T-helper 1 cell treated with Interleukin-12 subunit alpha and Interleukin-12 subunit beta and Interleukin-4 antibody, amounts not matched to agents 30 ng/mL and 1 ng/mL, for 36 hours (primary cell): ENCODE results near the gene EFCC1. TPM values are rescaled to one million over a fixed set of nuclear protein-coding genes. Genes with fewer than 3 reads are reported as not detected.

ENCODE experiments used
- intact Hi-C: fragments of 100-400 bp; cut with micrococcal nuclease; formaldehyde crosslinking; loops from one replicate; pipeline ENCODE4 v1.15.1; 2024
- total RNA-seq: library from RNA; stranded (reverse); gene quantifications from 2 replicates; pipeline ENCODE4 v1.2.3, GENCODE V29; 2022

Gene EFCC1
- total RNA-seq: not detected in 2 replicates

DNA sequence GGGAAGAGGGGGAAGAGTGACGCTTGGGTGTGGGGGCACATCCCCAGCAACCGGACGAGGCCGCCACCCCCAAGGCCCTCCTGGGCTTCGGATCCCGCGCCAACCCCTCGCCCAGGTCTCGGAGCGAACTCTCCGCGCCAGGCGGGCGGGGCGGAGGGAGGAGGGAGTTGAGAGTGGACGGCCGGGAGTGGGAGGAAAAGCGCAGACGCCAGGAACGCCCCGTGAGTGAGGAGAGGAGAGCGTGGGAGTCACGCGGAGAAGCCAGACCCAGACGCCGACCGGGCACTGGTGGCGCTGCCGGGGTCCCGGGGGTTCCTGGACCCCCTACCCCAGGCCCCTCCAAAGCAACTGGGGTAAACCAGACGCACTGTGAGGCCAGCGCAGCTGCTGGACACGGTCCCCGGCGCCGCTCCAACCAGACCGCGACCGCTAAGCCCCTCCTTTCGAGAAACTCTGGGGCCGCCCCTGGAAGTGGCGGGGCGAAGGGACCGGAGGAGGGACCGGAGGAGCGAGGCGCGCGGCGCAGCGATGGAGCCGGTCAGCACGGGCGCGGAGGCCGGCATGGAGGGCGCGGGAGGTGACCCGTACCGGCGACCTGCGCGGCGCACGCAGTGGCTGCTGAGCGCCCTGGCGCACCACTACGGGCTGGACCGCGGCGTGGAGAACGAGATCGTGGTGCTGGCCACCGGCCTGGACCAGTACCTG is at the start of gene EFCC1:
Gene EFCC1, plus strand, starts transcription at position 204 of the 705 bp plus-strand sequence. Its CDS starts 325 bp downstream, at position 529.
- intact Hi-C loops: no loop called here

- intact Hi-C loops: no loop called here
These were observed 44.7 kb upstream of the EFCC1 start for GRCh38 chr3:128956440-128956839.

DNA sequence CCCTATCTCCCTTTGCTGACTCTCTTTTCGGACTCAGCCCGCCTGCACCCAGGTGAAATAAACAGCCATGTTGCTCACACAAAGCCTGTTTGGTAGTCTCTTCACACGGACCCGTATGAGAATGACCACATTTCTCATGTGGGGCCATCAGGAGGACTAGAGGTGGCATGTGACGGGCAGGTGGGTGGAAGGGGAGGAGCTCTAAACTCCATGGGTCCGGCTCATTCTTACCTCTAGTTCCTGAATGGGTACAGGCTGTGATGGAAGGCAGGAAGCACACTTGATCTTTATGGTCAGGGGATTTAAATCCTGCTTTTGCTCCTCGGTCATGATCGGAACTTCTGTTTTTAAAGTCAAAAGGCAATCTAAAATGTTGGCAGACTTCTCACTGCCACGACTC is 35.8 kb upstream of the EFCC1 start:
- intact Hi-C loops: no loop called here

GRCh38 chr3:128965818-128966217 is 35.3 kb upstream of the EFCC1 start:
- intact Hi-C loops: no loop called here

GRCh38 chr3:128967748-128968355 is 33.3 kb upstream of the EFCC1 start:
- intact Hi-C loops: no loop called here

- intact Hi-C loops: loop anchor here (1.0 kb wide), 11 partner anchors 46 to 354 kb away; partner anchors contain the start of genes COPG1 and ISY1
These were observed 30.9 kb upstream of the EFCC1 start for GRCh38 chr3:128969993-128970739.

GRCh38 chr3:128970740-128971047 is 30.4 kb upstream of the EFCC1 start:
- intact Hi-C loops: loop anchor here (1.0 kb wide), 11 partner anchors 46 to 354 kb away; partner anchors contain the start of genes COPG1 and ISY1

GRCh38 chr3:128971421-128972100 is 29.5 kb upstream of the EFCC1 start:
- intact Hi-C loops: no loop called here

DNA sequence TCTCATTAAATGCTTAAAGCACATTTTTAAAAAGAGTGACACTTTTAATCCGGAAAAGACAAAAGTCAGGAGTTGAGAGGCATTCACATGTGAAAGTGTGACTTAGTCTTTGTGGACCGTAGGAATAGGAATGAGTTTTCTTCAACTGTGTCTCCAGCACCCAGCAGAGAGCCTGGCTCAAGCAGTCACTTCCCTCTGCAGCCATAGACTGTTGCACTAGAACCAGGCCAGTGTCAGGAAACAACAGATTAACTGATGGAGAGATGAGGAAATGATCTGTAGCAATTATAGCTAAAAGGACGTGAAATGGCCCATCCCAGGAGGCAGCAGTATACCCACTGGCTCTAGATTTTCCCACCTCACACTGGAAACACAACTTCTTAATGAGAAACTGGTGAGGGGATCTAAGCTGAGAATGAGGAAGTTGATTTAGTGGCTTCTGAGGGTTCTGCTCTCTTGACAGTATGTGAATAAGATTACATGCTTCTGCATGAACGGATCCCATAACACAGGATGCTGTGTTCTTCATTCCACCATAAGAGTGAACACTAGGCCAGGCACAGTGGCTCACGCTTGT is 27.0 kb upstream of the EFCC1 start:
- intact Hi-C loops: no loop called here

DNA sequence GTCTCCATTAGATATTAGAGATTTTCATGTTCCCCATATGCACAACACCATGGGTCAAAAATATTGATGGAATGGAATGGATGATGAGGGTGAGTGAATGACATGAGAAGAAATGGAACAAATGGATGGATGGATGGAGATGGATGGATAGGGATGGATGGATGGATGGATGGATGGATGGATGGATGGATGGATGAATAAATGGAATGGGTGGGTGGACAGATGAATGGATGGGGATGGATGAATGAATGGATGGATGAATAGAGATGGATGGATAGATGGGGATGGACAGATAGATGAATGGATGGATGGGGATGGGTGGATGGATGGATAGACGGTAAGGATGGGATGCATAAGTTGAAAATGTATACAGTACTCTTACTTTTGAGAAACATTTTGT is 25.8 kb upstream of the EFCC1 start:
- intact Hi-C loops: no loop called here

- intact Hi-C loops: no loop called here
These were observed 17.6 kb upstream of the EFCC1 start for GRCh38 chr3:128983293-128984069.

- intact Hi-C loops: no loop called here
These were observed 16.5 kb upstream of the EFCC1 start for GRCh38 chr3:128984596-128984995.

- intact Hi-C loops: no loop called here
These were observed 13.6 kb upstream of the EFCC1 start for GRCh38 chr3:128987302-128988100.

- intact Hi-C loops: no loop called here
These were observed 12.8 kb upstream of the EFCC1 start for GRCh38 chr3:128988286-128988685.

- intact Hi-C loops: no loop called here
These were observed 9.7 kb upstream of the EFCC1 start for GRCh38 chr3:128991355-128991895.

DNA sequence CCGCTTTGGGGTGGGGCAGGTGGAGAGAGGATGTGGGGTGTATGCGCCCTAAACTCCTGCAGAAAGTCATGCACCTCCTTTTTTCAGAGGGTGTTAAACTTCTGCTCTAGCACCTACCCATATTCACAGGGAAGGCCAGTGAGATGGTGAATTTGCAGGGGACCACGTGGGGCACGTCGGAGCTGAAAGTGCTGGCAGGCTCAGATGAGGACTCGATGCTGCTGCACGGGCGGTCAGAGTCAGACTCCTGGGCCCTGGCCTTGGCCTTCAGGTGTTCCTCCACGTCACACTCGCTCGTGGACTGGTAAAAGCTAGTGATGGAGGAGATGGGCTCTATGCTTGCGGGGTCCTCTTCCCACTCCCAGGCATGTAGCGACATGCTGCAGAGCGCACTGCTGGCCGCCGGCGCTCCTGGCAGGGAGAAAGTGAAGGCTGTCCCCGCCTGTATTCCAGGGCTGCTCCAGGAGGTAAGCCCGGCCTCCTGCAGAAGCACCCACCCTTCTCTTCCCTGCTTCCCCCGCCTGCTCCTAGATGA is 8.1 kb upstream of the EFCC1 start:
- intact Hi-C loops: no loop called here

GRCh38 chr3:128993461-128994172 is 7.5 kb upstream of the EFCC1 start, which contains the start of gene CFAP92:
Gene CFAP92, minus strand, starts transcription at chr3:128994076. Its CDS starts 772 bp downstream, at chr3:128993304.
- intact Hi-C loops: loop anchor here (1.0 to 2.0 kb wide), 9 partner anchors 23 to 323 kb away; partner anchors contain the start of genes COPG1, HMCES and ISY1

- intact Hi-C loops: loop anchor here (1.0 to 2.0 kb wide), 9 partner anchors 22 to 322 kb away; partner anchors contain the start of genes COPG1, HMCES and ISY1
These were observed 7.0 kb upstream of the EFCC1 start for GRCh38 chr3:128994173-128994512.
